ENCODE measurements around the gene PLPP2. TPM values are rescaled to one million over a fixed set of nuclear protein-coding genes. Genes with fewer than 3 reads are reported as not detected.

The PLPP2 gene
- polyA plus RNA-seq, 1 donor from 2014 or later, result 2.1 TPM

GRCh38 chr19:310781-311496 lies 19.7 kb upstream of the PLPP2 start:
- H3K9me2 ChIP-seq (ENCODE audit: insufficient read depth, low read length), result no peaks in the 10 kb centered on the region
- H3K9me3 ChIP-seq (ENCODE audit: low read length), result no peaks in the 10 kb centered on the region
- H3K4me2 ChIP-seq (ENCODE audit: low read length), result no peak overlapping the region
- TF ChIP-seq SMC3 (conservative IDR thresholded peaks at IDR 0.05; ENCODE audit: poor library complexity) (no peak), CTCF (IDR thresholded peaks at IDR 0.05; ENCODE audit: poor library complexity, severe bottlenecking) (no peak), MXI1 (conservative IDR thresholded peaks at IDR 0.05; ENCODE audit: poor library complexity, severe bottlenecking) (no peak), POLR2AphosphoS5 (IDR thresholded peaks at IDR 0.05) (no peak), EZH2 (IDR thresholded peaks at IDR 0.05; ENCODE audit: borderline replicate concordance, insufficient read depth, low read length, poor library complexity, severe bottlenecking) (no peak), REST (IDR thresholded peaks at IDR 0.05; ENCODE audit: borderline replicate concordance) (no peak), EP300 (conservative IDR thresholded peaks at IDR 0.05; ENCODE audit: poor library complexity, severe bottlenecking) (no peak), RAD21 (conservative IDR thresholded peaks at IDR 0.05) (no peak), TAF1 (IDR thresholded peaks at IDR 0.05; ENCODE audit: low read depth) (no peak)
- no peak overlapping the region for H3K4me3 ChIP-seq (ENCODE audit: low read length)
- no peaks in the 10 kb centered on the region for H4K20me1 ChIP-seq (ENCODE audit: insufficient read depth)
- H3F3A ChIP-seq (ENCODE audit: insufficient read depth, low read length, poor library complexity, severe bottlenecking), result no peaks in the 10 kb centered on the region
- H3K79me2 ChIP-seq (replicated peaks; ENCODE audit: insufficient read depth, low read length), result no peaks in the 10 kb centered on the region
- peaks cover 4% of the 10 kb centered on the region for H3K36me3 ChIP-seq (ENCODE audit: insufficient read depth, low read length)
- no peaks in the 10 kb centered on the region for H3K27me3 ChIP-seq (ENCODE audit: insufficient read depth, low read depth, low read length)
- H2AFZ ChIP-seq (ENCODE audit: low read depth, low read length), result no peak overlapping the region
- no peak overlapping the region for H3K27ac ChIP-seq (ENCODE audit: low read length)
- no peak overlapping the region for H3K9ac ChIP-seq (ENCODE audit: low read length)

- no peaks in the 10 kb centered on the region for H3K27me3 ChIP-seq (ENCODE audit: insufficient read depth, low read depth, low read length)
- H2AFZ ChIP-seq (ENCODE audit: low read depth, low read length), result no peak overlapping the region
- TF ChIP-seq TAF1 (IDR thresholded peaks at IDR 0.05; ENCODE audit: low read depth) (no peak), EZH2 (IDR thresholded peaks at IDR 0.05; ENCODE audit: borderline replicate concordance, insufficient read depth, low read length, poor library complexity, severe bottlenecking) (no peak), POLR2AphosphoS5 (IDR thresholded peaks at IDR 0.05) (no peak), EP300 (conservative IDR thresholded peaks at IDR 0.05; ENCODE audit: poor library complexity, severe bottlenecking) (no peak), MXI1 (conservative IDR thresholded peaks at IDR 0.05; ENCODE audit: poor library complexity, severe bottlenecking) (no peak), CTCF (IDR thresholded peaks at IDR 0.05; ENCODE audit: poor library complexity, severe bottlenecking) (no peak), SMC3 (conservative IDR thresholded peaks at IDR 0.05; ENCODE audit: poor library complexity) (no peak), RAD21 (conservative IDR thresholded peaks at IDR 0.05) (no peak), REST (IDR thresholded peaks at IDR 0.05; ENCODE audit: borderline replicate concordance) (no peak)
- H3K36me3 ChIP-seq (ENCODE audit: insufficient read depth, low read length), result no peaks in the 10 kb centered on the region
- H3F3A ChIP-seq (ENCODE audit: insufficient read depth, low read length, poor library complexity, severe bottlenecking), result no peaks in the 10 kb centered on the region
- H3K79me2 ChIP-seq (replicated peaks; ENCODE audit: insufficient read depth, low read length), result no peaks in the 10 kb centered on the region
- no peak overlapping the region for H3K27ac ChIP-seq (ENCODE audit: low read length)
- no peaks in the 10 kb centered on the region for H4K20me1 ChIP-seq (ENCODE audit: insufficient read depth)
- no peak overlapping the region for H3K4me3 ChIP-seq (ENCODE audit: low read length)
- no peak overlapping the region for H3K4me2 ChIP-seq (ENCODE audit: low read length)
- H3K9me2 ChIP-seq (ENCODE audit: insufficient read depth, low read length), result no peaks in the 10 kb centered on the region
- H3K9ac ChIP-seq (ENCODE audit: low read length), result no peak overlapping the region
- H3K9me3 ChIP-seq (ENCODE audit: low read length), result no peaks in the 10 kb centered on the region
Observed at GRCh38 chr19:310141-310651, 19.0 kb upstream of the PLPP2 start.
